Measurements from ENCODE around the gene RAB8B.
A peak's percentile ranks its signal among the peaks of the same experiment; 100 is the strongest.

The RAB8B gene

GRCh38 chr15:63287109-63287508, 97.7 kb downstream of the RAB8B start:
- H3K79me1 ChIP-seq (ENCODE audit: low read depth, low read length): no peaks in the 10 kb centered on the region
- H2AFZ ChIP-seq (ENCODE audit: low read length): peak overlapping the region; percentile 27
- no peak overlapping the region for H3K27ac ChIP-seq (replicated peaks; ENCODE audit: low read length)
- no peak overlapping the region for H3K4ac ChIP-seq (ENCODE audit: low read length)
- H3K27me3 ChIP-seq (ENCODE audit: control insufficient read depth in 3 of 3, insufficient read depth in 3 of 3, low read depth in 1 of 3, low read length in 3 of 3): no peaks in the 10 kb centered on the region
- no peak overlapping the region for H4K91ac ChIP-seq (ENCODE audit: low read depth, low read length, poor library complexity)
- H3K18ac ChIP-seq (ENCODE audit: low read length): no peak overlapping the region
- H4K8ac ChIP-seq (ENCODE audit: low read depth, low read length): no peak overlapping the region
- DNase-seq (ENCODE audit: low spot score): no peak
- H2BK12ac ChIP-seq (ENCODE audit: low read length): no peak overlapping the region
- no peak overlapping the region for H3K9ac ChIP-seq (ENCODE audit: low read depth, low read length, poor library complexity)
- no peak overlapping the region for H2BK5ac ChIP-seq (ENCODE audit: low read length)
- H2BK15ac ChIP-seq (ENCODE audit: low read length): no peak overlapping the region
- no peaks in the 10 kb centered on the region for H3K9me3 ChIP-seq (replicated peaks in 1 of 2; ENCODE audit: control insufficient read depth in 2 of 2, insufficient read depth in 1 of 2, low read depth in 1 of 2, low read length in 2 of 2)
- H3K36me3 ChIP-seq (replicated peaks in 1 of 2; ENCODE audit: control insufficient read depth in 2 of 2, insufficient read depth in 2 of 2, low read length in 2 of 2): no peaks in the 10 kb centered on the region
- H3K14ac ChIP-seq (ENCODE audit: low read length): no peak overlapping the region
- no peak overlapping the region for H3K4me2 ChIP-seq (ENCODE audit: insufficient read depth, low read length, poor library complexity, severe bottlenecking)
- no peak overlapping the region for H3K23ac ChIP-seq (ENCODE audit: low read depth, low read length, poor library complexity)
- H3K4me1 ChIP-seq (ENCODE audit: control insufficient read depth in 2 of 2, insufficient read depth in 1 of 2, low read depth in 1 of 2, low read length in 2 of 2): peaks cover 0 to 7% of the 10 kb centered on the region in 2 donors
- WGBS, 2 donors (ENCODE audit: extremely low coverage in 2 of 2, insufficient read length in 2 of 2, insufficient replicate concordance in 1 of 2): no CpG with 5 or more reads among the region's 2 CpGs
- H3K4me3 ChIP-seq (ENCODE audit: low read length in 2 of 2): no peak overlapping the region
- no peak overlapping the region for H2AK5ac ChIP-seq (ENCODE audit: low read depth, low read length)
- no peak overlapping the region for H2BK120ac ChIP-seq (ENCODE audit: low read depth, low read length)

DNA sequence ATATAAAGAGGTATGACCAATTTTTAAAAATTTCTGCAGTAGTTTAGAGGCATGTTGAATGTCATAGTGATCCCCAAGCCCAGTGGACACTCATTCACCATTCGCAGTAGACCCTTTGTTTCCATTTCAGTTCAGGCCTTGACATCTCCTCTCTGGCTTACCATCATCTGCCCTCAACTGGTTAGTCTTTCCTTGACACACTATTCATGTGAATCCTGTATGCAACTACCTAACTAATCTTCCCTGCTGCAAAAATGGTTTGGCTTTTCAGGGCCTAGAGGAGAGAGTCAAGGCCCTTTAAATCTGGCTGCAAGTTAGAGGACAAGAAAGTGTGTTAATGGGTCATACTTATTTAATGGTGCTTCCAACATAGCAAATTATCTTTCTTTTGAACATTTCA, 98.9 kb downstream of the RAB8B start:
- H2AFZ ChIP-seq (ENCODE audit: low read length): peak overlapping the region; percentile 78
- no peaks in the 10 kb centered on the region for H3K9me3 ChIP-seq (replicated peaks in 1 of 2; ENCODE audit: control insufficient read depth in 2 of 2, insufficient read depth in 1 of 2, low read depth in 1 of 2, low read length in 2 of 2)
- H2BK120ac ChIP-seq (ENCODE audit: low read depth, low read length): no peak overlapping the region
- no peak overlapping the region for H3K9ac ChIP-seq (ENCODE audit: low read depth, low read length, poor library complexity)
- H3K79me1 ChIP-seq (ENCODE audit: low read depth, low read length): no peaks in the 10 kb centered on the region
- WGBS, 2 donors (ENCODE audit: extremely low coverage in 2 of 2, insufficient read length in 2 of 2, insufficient replicate concordance in 1 of 2): no CpG with 5 or more reads among the region's 1 CpG
- no peak overlapping the region for H2BK12ac ChIP-seq (ENCODE audit: low read length)
- no peak overlapping the region for H4K91ac ChIP-seq (ENCODE audit: low read depth, low read length, poor library complexity)
- no peak overlapping the region for H3K4me3 ChIP-seq (ENCODE audit: low read length in 2 of 2)
- H3K18ac ChIP-seq (ENCODE audit: low read length): no peak overlapping the region
- H2BK5ac ChIP-seq (ENCODE audit: low read length): no peak overlapping the region
- H3K4ac ChIP-seq (ENCODE audit: low read length): no peak overlapping the region
- no peak overlapping the region for H2AK5ac ChIP-seq (ENCODE audit: low read depth, low read length)
- no peaks in the 10 kb centered on the region for H3K36me3 ChIP-seq (replicated peaks in 1 of 2; ENCODE audit: control insufficient read depth in 2 of 2, insufficient read depth in 2 of 2, low read length in 2 of 2)
- no peak overlapping the region for H3K4me2 ChIP-seq (ENCODE audit: insufficient read depth, low read length, poor library complexity, severe bottlenecking)
- no peak overlapping the region for H3K14ac ChIP-seq (ENCODE audit: low read length)
- H2BK15ac ChIP-seq (ENCODE audit: low read length): no peak overlapping the region
- no peaks in the 10 kb centered on the region for H3K27me3 ChIP-seq (ENCODE audit: control insufficient read depth in 3 of 3, insufficient read depth in 3 of 3, low read depth in 1 of 3, low read length in 3 of 3)
- peaks cover 0 to 7% of the 10 kb centered on the region in 2 donors for H3K4me1 ChIP-seq (ENCODE audit: control insufficient read depth in 2 of 2, insufficient read depth in 1 of 2, low read depth in 1 of 2, low read length in 2 of 2)
- no peak for DNase-seq (ENCODE audit: low spot score)
- no peak overlapping the region for H4K8ac ChIP-seq (ENCODE audit: low read depth, low read length)
- no peak overlapping the region for H3K27ac ChIP-seq (replicated peaks; ENCODE audit: low read length)
- H3K23ac ChIP-seq (ENCODE audit: low read depth, low read length, poor library complexity): no peak overlapping the region

- H2AFZ ChIP-seq (ENCODE audit: low read length): peak overlapping the region; percentile 78
- no peak overlapping the region for H2AK5ac ChIP-seq (ENCODE audit: low read depth, low read length)
- no peak overlapping the region for H3K9ac ChIP-seq (ENCODE audit: low read depth, low read length, poor library complexity)
- H2BK12ac ChIP-seq (ENCODE audit: low read length): no peak overlapping the region
- H3K14ac ChIP-seq (ENCODE audit: low read length): no peak overlapping the region
- H3K18ac ChIP-seq (ENCODE audit: low read length): no peak overlapping the region
- H3K79me1 ChIP-seq (ENCODE audit: low read depth, low read length): no peaks in the 10 kb centered on the region
- no peak overlapping the region for H3K27ac ChIP-seq (replicated peaks; ENCODE audit: low read length)
- no peak overlapping the region for H3K4me2 ChIP-seq (ENCODE audit: insufficient read depth, low read length, poor library complexity, severe bottlenecking)
- no peak overlapping the region for H4K91ac ChIP-seq (ENCODE audit: low read depth, low read length, poor library complexity)
- peaks cover 0 to 7% of the 10 kb centered on the region in 2 donors for H3K4me1 ChIP-seq (ENCODE audit: control insufficient read depth in 2 of 2, insufficient read depth in 1 of 2, low read depth in 1 of 2, low read length in 2 of 2)
- WGBS, 2 donors (ENCODE audit: extremely low coverage in 2 of 2, insufficient read length in 2 of 2, insufficient replicate concordance in 1 of 2): no CpG with 5 or more reads among the region's 4 CpGs
- no peak overlapping the region for H4K8ac ChIP-seq (ENCODE audit: low read depth, low read length)
- H2BK5ac ChIP-seq (ENCODE audit: low read length): no peak overlapping the region
- no peak overlapping the region for H3K4ac ChIP-seq (ENCODE audit: low read length)
- H2BK120ac ChIP-seq (ENCODE audit: low read depth, low read length): no peak overlapping the region
- no peak for DNase-seq (ENCODE audit: low spot score)
- no peaks in the 10 kb centered on the region for H3K36me3 ChIP-seq (replicated peaks in 1 of 2; ENCODE audit: control insufficient read depth in 2 of 2, insufficient read depth in 2 of 2, low read length in 2 of 2)
- H3K23ac ChIP-seq (ENCODE audit: low read depth, low read length, poor library complexity): no peak overlapping the region
- no peaks in the 10 kb centered on the region for H3K9me3 ChIP-seq (replicated peaks in 1 of 2; ENCODE audit: control insufficient read depth in 2 of 2, insufficient read depth in 1 of 2, low read depth in 1 of 2, low read length in 2 of 2)
- H3K27me3 ChIP-seq (ENCODE audit: control insufficient read depth in 3 of 3, insufficient read depth in 3 of 3, low read depth in 1 of 3, low read length in 3 of 3): no peaks in the 10 kb centered on the region
- no peak overlapping the region for H2BK15ac ChIP-seq (ENCODE audit: low read length)
- H3K4me3 ChIP-seq (ENCODE audit: low read length in 2 of 2): no peak overlapping the region
These were observed 99.5 kb downstream of the RAB8B start for GRCh38 chr15:63288778-63289378.

DNA sequence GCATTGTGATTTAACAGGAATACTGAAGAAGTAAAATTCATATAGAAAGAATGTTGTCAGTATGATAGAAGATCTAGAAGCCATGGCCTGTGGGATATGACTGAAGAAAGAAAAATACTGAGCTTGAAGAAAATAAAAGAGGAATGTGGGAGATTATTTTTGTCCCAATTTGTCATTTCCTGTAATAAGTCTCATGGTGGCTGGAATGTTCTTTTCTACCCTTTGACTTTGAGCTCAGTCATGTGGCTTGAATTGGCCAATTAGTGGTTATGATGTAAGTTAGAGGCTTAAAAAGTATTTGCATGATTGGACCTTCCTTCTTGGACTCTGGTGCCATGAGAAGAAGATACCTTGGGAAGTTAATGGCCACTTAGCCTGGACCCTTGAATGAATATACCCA, 102.1 kb downstream of the RAB8B start:
- H3K4me2 ChIP-seq (ENCODE audit: insufficient read depth, low read length, poor library complexity, severe bottlenecking): no peak overlapping the region
- no peak overlapping the region for H3K23ac ChIP-seq (ENCODE audit: low read depth, low read length, poor library complexity)
- peaks cover 0 to 11% of the 10 kb centered on the region in 2 donors for H3K4me1 ChIP-seq (ENCODE audit: control insufficient read depth in 2 of 2, insufficient read depth in 1 of 2, low read depth in 1 of 2, low read length in 2 of 2)
- H3K79me1 ChIP-seq (ENCODE audit: low read depth, low read length): no peaks in the 10 kb centered on the region
- no peak overlapping the region for H3K27ac ChIP-seq (replicated peaks; ENCODE audit: low read length)
- no peak overlapping the region for H3K4ac ChIP-seq (ENCODE audit: low read length)
- no peak overlapping the region for H4K8ac ChIP-seq (ENCODE audit: low read depth, low read length)
- H2BK5ac ChIP-seq (ENCODE audit: low read length): no peak overlapping the region
- H3K14ac ChIP-seq (ENCODE audit: low read length): no peak overlapping the region
- no peak for DNase-seq (ENCODE audit: low spot score)
- no peak overlapping the region for H2BK15ac ChIP-seq (ENCODE audit: low read length)
- no peaks in the 10 kb centered on the region for H3K27me3 ChIP-seq (ENCODE audit: control insufficient read depth in 3 of 3, insufficient read depth in 3 of 3, low read depth in 1 of 3, low read length in 3 of 3)
- no peaks in the 10 kb centered on the region for H3K9me3 ChIP-seq (replicated peaks in 1 of 2; ENCODE audit: control insufficient read depth in 2 of 2, insufficient read depth in 1 of 2, low read depth in 1 of 2, low read length in 2 of 2)
- H2BK12ac ChIP-seq (ENCODE audit: low read length): no peak overlapping the region
- H3K9ac ChIP-seq (ENCODE audit: low read depth, low read length, poor library complexity): no peak overlapping the region
- H3K4me3 ChIP-seq (ENCODE audit: low read length in 2 of 2): no peak overlapping the region
- no peak overlapping the region for H2AK5ac ChIP-seq (ENCODE audit: low read depth, low read length)
- H2BK120ac ChIP-seq (ENCODE audit: low read depth, low read length): no peak overlapping the region
- H3K18ac ChIP-seq (ENCODE audit: low read length): no peak overlapping the region
- no peak overlapping the region for H4K91ac ChIP-seq (ENCODE audit: low read depth, low read length, poor library complexity)
- no peak overlapping the region for H2AFZ ChIP-seq (ENCODE audit: low read length)
- no peaks in the 10 kb centered on the region for H3K36me3 ChIP-seq (replicated peaks in 1 of 2; ENCODE audit: control insufficient read depth in 2 of 2, insufficient read depth in 2 of 2, low read length in 2 of 2)

All from neuronal stem cell (in vitro differentiated cells).